NCI-H345 treated with DMSO at 0.1 percent for 48 hours (cell line): ENCODE results near the gene LOC128125822.
A peak's percentile ranks its signal among the peaks of the same experiment; 100 is the strongest.

Experiments
- DNase-seq: peaks from one replicate; lab custom pipeline; 2025; ENCODE audit not compliant: unreplicated experiment; lab: John Stamatoyannopoulos, UW

LOC128125822 gene

DNA sequence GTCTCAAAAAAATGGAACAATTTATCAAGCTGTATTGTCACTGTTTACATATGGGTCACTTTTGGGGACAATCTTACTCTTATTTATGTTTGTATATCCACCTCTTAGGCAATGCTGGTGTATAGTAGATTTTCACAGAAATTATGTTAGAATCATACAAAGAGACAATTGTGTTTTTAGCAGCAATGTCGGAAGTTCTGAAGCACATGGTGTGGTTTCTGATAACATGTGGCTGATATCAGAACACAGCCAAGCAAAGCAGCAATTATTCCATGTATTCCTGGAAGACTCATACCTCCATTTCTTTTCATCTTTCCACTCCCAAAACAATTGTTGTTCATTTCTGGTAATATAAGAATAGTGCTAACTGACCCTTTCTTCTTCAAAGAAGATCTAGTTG lies 17.5 kb upstream of the LOC128125822 start:
- no peak for DNase-seq

DNA sequence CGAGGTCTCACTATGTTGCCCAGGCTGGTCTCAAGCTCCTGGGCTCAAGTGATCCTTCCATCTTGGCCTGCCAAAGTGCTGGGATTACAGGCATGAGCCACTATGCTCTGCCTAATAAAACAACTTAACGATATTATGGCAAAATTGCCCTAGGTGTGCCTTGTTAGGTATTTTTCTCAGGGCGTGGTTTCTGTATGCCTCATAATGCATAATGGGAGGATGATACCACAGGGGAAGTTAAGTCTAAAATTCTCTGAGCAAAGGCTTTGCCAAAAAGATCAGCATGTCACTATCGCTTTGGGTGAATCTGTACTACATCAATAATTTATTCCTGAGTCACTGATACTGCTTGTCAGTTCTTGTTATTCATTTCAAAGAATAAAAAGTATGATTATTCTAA lies 15.9 kb upstream of the LOC128125822 start:
- DNase-seq = no peak

DNA sequence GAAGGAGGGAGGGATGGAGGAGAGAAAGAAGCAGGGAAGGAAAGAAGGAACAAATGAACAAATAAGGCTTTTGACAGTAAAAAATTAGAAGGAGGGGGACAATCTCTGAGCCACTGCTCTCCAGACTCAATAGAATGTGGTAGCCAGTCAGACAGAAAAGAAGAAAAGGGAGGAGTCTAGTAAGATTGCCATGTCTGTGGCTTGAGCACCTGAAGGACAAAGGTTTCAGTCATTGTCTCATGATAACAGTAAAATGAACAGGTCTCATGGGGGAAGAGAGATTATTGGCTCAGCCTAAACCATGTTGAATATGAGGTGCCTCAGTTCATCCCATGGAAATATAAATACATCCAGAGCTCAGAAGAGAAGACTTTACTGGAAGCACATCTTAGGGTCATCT lies 14.0 kb upstream of the LOC128125822 start:
- DNase-seq = no peak

DNA sequence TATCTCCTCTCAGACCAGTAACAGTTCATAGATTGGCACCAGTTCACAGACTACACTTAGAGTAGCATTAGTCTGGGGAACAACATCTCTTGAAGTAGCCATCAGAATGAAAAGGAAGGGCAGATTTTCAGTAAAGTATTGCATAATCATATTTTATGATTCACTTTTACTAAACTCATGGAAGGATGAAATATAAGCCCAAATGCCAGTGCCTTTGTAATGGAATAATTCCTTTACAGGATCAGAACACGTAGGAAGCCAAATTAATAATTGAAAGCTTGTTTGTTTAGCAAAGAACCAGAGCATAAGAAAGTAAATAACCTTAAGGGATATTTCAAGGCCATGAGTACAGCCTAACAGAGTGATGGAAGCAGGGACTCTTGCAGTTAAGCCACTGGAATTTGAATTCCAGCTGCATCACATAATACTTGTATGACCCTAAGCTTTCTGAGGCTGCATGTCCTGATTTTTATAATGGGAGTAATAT lies 11.4 kb upstream of the LOC128125822 start:
- no peak for DNase-seq

DNA sequence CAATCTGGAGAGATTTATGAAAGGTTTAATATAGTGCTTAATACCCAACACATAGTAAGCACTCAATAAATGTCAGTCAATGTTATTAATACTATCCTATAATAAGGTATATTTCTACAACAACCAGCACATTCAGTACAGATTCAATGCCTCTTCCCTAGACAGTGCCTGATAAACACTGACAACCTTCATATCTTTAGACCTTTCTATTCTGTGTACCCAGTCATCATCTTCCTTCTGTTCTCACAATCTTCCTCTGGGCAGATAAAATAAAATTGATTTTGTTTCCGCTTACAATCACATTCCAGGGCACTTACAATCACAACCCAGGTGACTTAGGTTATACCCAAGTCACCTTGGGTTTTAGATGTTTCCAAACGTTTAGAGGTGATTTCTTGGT lies 11.0 kb upstream of the LOC128125822 start:
- no peak for DNase-seq

DNA sequence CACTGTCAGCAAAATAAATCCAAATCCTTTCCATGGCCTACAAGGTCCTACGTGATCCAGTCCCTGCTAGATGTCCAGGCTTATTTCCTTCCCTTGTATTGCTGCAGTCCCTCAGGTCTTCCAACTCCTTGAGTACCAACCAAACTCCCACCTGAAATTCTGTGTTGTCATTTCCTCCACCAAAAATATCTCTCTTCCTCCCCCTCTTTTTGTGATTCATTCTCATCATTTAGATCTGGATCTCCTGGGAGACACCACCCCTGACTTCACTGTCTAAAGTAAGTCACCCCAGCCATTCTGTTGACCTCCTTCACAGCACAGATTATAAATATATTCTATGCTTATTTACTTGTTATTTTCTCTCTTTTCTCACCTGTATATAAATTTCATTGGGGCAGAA lies 9.0 kb upstream of the LOC128125822 start:
- no peak for DNase-seq

DNA sequence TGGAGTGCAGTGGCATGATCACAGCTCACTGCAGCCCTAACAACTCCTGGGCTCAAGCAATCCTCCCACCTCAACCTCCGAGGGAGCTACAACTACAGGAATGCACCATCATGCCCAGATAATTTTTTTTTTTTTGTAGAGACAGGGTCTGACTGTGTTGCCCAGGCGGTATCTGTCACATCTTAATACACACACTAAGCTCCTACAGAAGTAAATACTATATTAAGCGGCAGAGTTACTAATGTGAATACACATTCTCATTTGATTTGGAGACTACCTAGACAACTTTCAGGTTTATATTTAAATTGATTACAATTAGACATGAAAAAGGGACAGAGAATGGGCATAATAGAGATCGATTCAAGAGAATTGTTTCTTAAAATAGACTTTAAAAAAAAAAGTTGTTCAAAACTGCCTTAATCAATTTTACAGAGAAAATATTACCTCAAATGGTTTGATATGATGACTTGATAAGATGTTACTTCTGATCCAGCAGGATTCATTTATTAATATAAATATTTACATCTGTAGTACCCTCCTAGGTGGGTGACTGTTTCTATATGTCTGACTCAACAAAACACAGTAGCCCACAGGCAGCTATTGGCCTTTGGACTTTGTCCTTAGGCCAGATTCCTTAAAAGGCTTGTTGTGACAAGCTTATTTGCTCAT lies 7.1 kb upstream of the LOC128125822 start:
- no peak for DNase-seq

DNA sequence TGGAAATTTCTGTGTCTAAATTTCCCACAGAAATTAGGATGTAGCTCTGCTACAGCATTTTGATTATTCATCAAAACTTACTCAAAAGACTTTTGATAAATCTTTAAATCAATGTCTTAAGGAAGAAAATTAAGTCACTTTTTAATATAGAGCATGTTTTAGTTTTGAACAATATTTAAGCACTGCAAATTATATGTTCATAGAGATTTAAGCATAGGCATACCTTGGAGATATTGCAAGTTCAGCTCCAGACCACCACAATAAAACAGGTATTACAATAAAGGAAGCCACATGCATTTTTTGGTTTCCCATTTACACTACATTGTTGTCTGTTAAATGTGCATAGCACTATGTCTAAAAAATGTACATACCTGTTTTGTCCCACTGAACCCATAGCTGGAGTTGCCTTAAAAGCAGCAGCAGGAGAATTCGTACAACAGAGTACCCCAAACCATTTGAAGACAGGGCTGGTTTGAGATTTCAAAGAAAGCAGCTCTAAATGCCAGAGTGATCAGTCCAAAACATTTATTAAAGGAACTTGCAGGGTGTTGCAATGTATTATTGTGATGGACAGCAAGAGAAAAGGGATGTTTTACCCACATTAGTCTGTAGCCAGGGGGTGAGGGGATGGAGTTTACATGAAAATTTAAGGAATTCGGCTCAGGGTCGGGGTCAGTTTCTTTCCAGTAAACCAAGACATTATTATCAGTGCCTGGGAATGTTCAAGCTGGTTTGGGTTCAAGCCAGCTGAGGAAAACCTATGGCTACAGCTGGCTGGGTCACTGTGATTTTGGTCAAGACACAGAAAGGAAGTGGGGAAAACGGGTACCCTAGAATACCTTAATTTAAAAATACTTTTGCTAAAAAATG lies 6.3 kb upstream of the LOC128125822 start:
- DNase-seq = no peak

DNA sequence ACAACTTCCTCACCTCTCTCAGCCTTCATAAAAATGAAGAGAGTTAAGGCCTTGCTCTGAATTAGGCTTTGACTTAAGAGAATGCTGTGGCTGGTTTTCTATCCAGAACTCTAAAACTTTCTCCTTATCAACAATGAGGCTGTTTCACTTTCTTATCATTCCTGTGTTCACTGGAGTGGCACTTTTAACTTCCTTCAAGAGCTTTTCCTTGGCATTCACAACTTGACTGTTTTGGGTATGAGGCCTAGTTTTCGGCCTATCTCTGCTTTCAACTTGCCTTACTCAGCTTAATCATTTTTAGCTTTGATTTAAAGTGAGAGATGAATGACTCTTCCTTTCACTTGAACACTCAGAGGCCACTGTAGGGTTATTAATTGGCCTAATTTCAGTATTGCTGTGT lies 4.3 kb upstream of the LOC128125822 start:
- no peak for DNase-seq

DNA sequence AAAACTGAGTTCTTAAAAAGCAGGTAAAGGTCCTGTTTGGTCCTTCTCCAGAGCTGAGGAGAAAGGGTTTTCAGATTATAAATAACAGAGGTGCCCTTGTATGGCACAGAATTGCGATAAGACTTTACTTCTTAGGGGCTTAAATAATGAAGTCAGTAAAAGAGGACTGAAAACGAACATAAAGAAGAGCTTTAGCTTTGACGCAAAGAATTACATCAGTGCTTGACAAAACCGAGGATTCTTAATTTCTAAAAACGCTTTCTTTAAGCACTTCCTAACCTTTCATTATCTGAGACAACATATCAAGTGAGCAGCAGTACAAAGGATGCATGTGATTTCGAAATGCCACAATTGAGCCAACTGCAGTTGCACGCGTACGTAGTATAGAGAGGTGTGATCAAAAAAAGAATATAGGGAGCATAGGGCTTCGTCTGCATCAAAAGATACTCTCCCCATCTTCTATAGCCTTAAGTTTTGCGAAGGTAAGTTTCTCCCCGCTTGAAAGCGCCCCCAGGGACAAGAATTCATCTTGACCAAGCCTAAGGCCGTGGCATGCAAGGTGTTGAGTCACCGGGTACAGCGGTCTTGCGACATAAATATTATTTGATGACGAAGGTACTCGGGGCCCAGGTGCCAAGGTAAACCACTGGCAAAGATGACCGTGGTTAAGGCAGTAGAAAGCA lies 778 bp upstream of the LOC128125822 start:
- DNase-seq = no peak

DNA sequence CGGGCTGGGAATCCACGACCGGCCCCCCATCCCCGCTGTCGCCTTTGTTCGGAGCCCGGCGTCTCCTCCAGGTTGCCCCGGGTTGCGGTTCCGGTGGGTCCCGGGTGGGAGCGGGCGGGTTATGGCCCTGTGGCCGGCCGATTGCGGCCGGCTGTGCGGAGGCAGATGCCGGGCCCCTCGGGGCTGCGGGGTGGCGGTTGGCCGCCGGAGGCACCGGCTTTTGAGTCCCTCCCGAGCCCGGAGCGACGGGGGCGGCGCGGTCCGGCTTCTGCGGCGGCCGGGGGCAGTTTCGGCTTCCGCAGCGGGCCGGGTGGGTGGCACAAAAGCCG lies 431 bp downstream of the LOC128125822 start:
- no peak for DNase-seq

DNA sequence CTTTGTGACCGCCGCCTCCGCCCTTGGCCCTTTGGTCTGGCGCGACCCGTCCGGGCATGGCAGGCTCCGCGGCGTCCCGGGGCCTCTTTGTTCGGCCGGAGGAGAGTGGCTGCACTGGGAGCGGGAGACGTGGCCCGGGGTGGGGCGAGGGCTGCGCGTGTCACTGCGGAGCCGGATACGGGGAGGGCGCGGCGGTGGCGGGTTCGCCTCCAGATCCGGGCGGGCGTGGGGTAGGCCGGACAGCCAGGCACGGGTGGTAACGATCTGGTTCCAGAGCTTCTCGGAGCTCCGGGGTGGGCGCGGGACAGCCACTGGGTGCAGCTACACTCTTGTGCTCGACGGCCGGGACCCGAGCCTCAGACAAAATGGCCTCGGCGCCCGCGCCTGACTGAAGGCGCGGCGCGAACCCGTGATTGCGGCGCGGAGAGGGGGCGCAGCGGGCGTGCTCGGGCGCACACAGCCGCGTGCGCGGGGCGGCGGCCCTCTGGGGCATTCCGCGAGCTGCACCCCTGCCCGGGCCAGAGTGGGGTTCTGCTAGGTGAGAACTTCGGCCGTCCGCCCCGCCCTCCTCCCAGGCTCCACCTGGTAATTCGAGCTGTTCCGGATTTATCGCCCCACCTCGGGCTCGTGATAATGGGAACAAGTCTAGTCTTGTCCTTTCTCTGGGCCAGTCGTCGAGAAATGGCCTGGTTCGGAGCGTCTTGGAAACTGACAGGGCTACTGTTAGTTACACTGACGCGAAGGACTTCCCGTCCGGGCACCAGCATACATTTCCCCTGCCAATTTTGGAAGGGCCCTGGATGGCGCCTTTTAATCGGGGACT lies 1.0 kb downstream of the LOC128125822 start:
- peak; percentile 66 for DNase-seq

DNA sequence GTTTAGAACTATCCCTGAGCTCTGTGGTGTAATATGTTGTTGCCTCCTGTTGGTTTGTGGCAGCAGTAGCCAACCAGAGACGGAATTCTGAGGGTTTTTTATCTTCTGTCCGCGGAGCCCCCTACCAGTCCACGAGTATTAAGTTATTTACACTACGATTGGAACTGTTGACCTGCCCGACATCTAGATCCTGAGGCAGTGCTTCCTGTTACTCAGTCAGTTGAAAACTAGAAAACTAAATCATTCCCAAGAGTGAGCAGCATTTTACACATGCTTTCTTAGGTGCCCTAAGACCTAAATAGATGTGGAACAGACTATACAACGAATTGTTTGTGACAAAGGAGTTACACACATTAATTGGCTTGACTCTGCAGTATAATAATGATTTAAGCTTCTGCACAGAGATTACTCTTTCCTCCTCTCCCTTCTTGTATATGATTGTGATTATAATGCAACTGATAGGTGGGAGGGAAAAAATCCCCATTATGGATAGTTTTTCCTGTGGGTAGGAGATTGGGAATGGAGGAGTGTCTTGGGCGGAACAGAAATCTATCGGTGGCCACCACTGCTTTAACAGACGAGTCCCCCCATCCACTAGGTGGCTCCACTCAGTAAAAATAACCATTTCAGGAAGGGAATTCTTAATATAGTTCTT lies 1.7 kb downstream of the LOC128125822 start:
- peak; percentile 39 for DNase-seq

DNA sequence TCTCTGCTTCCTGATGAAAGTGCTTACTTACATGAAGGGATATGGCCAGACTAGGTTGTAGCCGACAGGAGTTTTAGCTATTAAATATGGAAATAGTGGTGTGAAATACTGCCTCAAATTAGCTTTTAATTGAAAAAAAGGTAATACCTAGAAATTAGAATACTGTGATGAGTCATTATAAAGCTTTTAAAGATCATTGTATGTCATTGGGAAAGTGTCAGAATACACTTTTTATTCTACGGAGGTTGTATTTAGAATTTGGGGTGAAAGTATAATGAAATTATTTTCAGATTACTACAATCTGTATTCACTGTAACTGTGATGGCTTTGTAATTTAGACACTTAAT lies 2.2 kb downstream of the LOC128125822 start:
- no peak for DNase-seq

DNA sequence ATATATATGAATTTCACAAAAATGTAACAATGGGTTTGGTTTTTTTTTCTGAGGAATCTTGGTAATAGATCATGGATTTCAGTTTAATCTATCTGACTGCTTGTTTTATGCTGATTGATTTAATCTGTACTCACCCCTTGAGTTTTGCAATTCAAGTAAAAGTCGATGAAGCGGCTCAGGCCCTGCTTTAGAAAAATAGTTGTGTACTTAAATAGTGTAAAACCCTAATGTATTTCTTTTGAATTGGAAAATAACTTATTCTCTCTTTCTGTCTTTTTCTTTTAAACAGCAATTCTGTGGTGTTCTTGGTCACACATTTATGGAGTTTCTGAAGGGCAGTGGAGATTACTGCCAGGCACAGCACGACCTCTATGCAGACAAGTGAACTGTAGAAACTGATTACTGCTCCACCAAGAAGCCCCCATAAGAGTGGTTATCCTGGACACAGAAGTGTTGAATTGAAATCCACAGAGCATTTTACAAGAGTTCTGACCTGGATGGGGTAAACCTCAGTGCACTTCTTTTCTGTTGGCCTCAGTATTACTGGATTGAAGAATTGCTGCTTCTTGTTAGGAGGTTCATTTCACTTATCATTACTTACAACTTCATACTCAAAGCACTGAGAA lies 4.0 kb downstream of the LOC128125822 start:
- no peak for DNase-seq

DNA sequence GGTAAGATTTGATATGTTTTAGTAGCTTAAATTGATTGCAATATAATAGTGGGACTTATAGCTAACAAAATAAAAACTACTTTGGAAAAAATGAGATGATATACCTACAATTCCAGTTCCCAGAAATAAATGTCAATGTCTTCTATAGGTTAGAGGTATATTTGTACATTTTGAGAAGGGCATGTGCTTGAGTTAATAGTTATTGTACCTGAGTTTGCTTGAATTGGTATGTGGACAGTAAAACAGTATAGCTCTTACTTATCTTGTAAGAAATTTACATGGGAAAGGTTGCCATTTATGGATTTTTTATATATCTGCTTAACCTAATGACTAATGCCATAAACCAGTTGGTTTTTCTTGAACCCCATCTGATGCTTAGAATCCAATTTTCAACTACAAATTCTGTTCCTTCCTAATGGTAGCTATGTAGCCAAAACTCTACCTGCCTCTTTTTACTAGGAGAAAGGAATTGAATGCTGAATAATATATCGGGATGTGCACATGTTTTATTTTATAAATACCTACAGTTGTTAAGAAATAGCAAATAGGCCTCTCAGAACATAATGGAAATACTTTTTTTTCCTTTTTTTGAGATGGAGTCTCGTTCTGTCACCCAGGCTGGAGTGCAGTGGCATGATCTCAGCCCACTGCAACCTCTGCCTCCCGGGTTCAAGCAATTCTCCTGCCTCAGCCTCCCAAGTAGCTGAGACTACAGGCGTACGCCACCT lies 4.9 kb downstream of the LOC128125822 start:
- no peak for DNase-seq

DNA sequence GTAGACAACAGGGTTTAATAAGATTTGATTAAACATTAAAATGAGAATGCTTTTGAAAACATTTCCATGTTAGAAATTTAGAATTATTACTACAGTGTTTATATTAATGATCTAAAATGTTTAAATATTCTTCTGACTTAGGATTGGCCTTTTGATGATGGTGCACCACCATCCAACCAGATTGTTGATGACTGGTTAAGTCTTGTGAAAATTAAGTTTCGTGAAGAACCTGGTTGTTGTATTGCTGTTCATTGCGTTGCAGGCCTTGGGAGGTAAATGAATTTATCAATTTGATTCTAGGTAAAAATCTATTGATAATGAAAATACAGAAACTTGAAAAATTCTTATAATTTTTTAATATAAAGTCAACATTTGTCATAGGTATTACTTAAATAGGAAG lies 6.5 kb downstream of the LOC128125822 start:
- no peak for DNase-seq

DNA sequence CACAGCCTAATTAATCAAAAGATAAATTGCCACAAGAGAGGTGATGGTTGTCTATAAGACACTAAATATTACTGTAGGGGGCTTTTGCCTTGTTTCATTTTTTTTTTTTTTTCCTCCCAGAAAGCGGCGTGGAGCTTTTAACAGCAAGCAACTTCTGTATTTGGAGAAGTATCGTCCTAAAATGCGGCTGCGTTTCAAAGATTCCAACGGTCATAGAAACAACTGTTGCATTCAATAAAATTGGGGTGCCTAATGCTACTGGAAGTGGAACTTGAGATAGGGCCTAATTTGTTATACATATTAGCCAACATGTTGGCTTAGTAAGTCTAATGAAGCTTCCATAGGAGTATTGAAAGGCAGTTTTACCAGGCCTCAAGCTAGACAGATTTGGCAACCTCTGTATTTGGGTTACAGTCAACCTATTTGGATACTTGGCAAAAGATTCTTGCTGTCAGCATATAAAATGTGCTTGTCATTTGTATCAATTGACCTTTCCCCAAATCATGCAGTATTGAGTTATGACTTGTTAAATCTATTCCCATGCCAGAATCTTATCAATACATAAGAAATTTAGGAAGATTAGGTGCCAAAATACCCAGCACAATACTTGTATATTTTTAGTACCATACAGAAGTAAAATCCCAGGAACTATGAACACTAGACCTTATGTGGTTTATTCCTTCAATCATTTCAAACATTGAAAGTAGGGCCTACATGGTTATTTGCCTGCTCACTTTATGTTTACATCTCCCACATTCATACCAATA lies 7.8 kb downstream of the LOC128125822 start:
- no peak for DNase-seq

DNA sequence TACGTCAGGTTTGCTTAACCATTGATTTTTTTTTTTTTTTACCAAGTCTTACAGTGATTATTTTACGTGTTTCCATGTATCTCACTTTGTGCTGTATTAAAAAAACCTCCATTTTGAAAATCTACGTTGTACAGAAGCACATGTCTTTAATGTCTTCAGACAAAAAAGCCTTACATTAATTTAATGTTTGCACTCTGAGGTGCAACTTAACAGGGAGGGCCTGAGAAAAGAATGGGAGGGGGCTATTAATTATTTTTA lies 8.4 kb downstream of the LOC128125822 start:
- no peak for DNase-seq
